Measurements from ENCODE around the gene TEX19. TPM values are rescaled to one million over a fixed set of nuclear protein-coding genes. Genes with fewer than 3 reads are reported as not detected.

TEX19 gene
- total and polyA plus RNA-seq, 9 of the 15 experiments (the other 6 are each of a cell fraction or from before 2014, with no cell fraction given), result 0.10 to 4.9 (median 1.9) TPM

DNA sequence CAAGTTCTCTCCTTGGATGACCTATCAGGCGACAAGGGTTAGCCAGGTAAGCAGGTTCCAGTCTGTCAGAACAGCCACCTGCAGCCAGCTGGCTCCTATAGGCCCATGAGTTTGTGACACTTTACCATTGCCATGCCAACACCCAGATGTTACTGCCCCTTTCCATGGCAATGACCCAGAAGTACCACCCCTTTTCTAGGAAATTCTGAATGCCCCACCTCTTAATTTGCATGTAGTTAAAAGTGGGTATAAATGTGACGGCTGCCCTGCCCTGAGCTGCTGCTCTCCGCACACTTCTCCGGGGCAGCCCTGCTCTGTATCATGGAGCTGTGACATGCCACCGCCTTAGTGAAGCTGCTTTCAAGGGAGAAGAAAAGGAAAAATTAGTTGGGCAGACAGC, 15.5 kb upstream of the TEX19 start (continued):
- TF ChIP-seq NR4A1 (CRISPR knock-in tag; IDR thresholded peaks at IDR 0.05) (no peak), NR4A1 (tag; IDR thresholded peaks at IDR 0.05) (no peak), MYC (IDR thresholded peaks at IDR 0.05; ENCODE audit: low read depth, low read length) (no peak), MYC (CRISPR knock-in tag; IDR thresholded peaks at IDR 0.05; ENCODE audit: borderline replicate concordance, low read depth) (no peak), CBFA2T2 (conservative IDR thresholded peaks at IDR 0.05) (no peak), RBFOX2 (IDR thresholded peaks at IDR 0.05; ENCODE audit: low read depth, low read length) (no peak), SRSF9 (IDR thresholded peaks at IDR 0.05; ENCODE audit: borderline replicate concordance, low read depth, low read length) (no peak), SIN3B (IDR thresholded peaks at IDR 0.05; ENCODE audit: low read depth) (no peak), ZNF217 (CRISPR knock-in tag; IDR thresholded peaks at IDR 0.05) (no peak), MAFK (IDR thresholded peaks at IDR 0.05; ENCODE audit: low read length) (no peak), SRSF7 (optimal IDR thresholded peaks at IDR 0.05; ENCODE audit: low read depth, low read length) (no peak), FOXJ2 (tag; IDR thresholded peaks at IDR 0.05) (no peak), GABPB2 (CRISPR knock-in tag; conservative IDR thresholded peaks at IDR 0.05) (no peak), SMARCA4 (IDR thresholded peaks at IDR 0.05) (no peak), ZNF57 (CRISPR knock-in tag; IDR thresholded peaks at IDR 0.05) (no peak), RBM15 (IDR thresholded peaks at IDR 0.05; ENCODE audit: insufficient read depth, low read length) (no peak), FIP1L1 (IDR thresholded peaks at IDR 0.05; ENCODE audit: low read depth, low read length, poor library complexity, severe bottlenecking) (no peak), ZBTB1 (CRISPR knock-in tag; IDR thresholded peaks at IDR 0.05; ENCODE audit: borderline replicate concordance, low read depth) (no peak), HMGN3 (IDR thresholded peaks at IDR 0.05; ENCODE audit: borderline replicate concordance, extremely low read depth, insufficient read length, low read depth, low read length) (no peak), GATAD2A (IDR thresholded peaks at IDR 0.05) (no peak), LEF1 (IDR thresholded peaks at IDR 0.05) (no peak)
- TF ChIP-seq, protein P1, sequence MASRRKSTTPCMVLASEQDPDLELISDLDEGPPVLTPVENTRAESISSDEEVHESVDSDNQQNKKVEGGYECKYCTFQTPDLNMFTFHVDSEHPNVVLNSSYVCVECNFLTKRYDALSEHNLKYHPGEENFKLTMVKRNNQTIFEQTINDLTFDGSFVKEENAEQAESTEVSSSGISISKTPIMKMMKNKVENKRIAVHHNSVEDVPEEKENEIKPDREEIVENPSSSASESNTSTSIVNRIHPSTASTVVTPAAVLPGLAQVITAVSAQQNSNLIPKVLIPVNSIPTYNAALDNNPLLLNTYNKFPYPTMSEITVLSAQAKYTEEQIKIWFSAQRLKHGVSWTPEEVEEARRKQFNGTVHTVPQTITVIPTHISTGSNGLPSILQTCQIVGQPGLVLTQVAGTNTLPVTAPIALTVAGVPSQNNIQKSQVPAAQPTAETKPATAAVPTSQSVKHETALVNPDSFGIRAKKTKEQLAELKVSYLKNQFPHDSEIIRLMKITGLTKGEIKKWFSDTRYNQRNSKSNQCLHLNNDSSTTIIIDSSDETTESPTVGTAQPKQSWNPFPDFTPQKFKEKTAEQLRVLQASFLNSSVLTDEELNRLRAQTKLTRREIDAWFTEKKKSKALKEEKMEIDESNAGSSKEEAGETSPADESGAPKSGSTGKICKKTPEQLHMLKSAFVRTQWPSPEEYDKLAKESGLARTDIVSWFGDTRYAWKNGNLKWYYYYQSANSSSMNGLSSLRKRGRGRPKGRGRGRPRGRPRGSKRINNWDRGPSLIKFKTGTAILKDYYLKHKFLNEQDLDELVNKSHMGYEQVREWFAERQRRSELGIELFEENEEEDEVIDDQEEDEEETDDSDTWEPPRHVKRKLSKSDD (conservative IDR thresholded peaks at IDR 0.05; ENCODE audit: low read length), result no peak
